Measurements from ENCODE around the gene MVK. TPM values are rescaled to one million over a fixed set of nuclear protein-coding genes. Genes with fewer than 3 reads are reported as not detected.

MVK gene
- total RNA-seq, 2 donors from 2014 or later = 12.8 to 22.6 TPM

GRCh38 chr12:109621211-109621694 is 47.7 kb downstream of the MVK start:
- Mint-ChIP-seq H3K4me1 (peaks cover 9% of the 10 kb centered on the region), H3K36me3 (ENCODE audit: low read depth) (no peaks in the 10 kb centered on the region), H3K27me3 (ENCODE audit: insufficient read depth) (peaks cover under 1% of the 10 kb centered on the region), H3K9me3 (no peaks in the 10 kb centered on the region), H3K27ac (no peak overlapping the region), H3K4me3 (no peak overlapping the region)
- peaks cover 21% of the 10 kb centered on the region for H3K4me1 ChIP-seq (ENCODE audit: control insufficient read depth, insufficient read depth, low read length)
- no peak overlapping the region for H3K27ac ChIP-seq (ENCODE audit: low read depth, low read length)
- H3K36me3 ChIP-seq (ENCODE audit: control insufficient read depth, insufficient read depth, low read length) = no peaks in the 10 kb centered on the region
- no peak overlapping the region for H3K4me3 ChIP-seq (ENCODE audit: low read length)
- H3K9ac ChIP-seq (ENCODE audit: extremely low read depth, low read length, poor library complexity, severe bottlenecking) = no peak overlapping the region
- no peak for TF ChIP-seq CTCF (conservative IDR thresholded peaks at IDR 0.05)
- DNase-seq = no peak
- 100% methylated on average over 1 of the region's 1 CpG; no CpG with 5 or more reads in 1 of the 2 experiments for WGBS, 2 experiments (ENCODE audit: insufficient coverage in 1 of 2, insufficient read length in 1 of 2)
- H3K9me3 ChIP-seq (ENCODE audit: control insufficient read depth, low read length) = no peaks in the 10 kb centered on the region
- H3K27me3 ChIP-seq (ENCODE audit: control insufficient read depth, insufficient read depth, low read length, poor library complexity, severe bottlenecking) = no peaks in the 10 kb centered on the region

- peaks cover 9% of the 10 kb centered on the region for H3K4me1 Mint-ChIP-seq
- no peaks in the 10 kb centered on the region for H3K36me3 Mint-ChIP-seq (ENCODE audit: low read depth)
- no peak overlapping the region for H3K4me3 Mint-ChIP-seq
- DNase-seq = no peak
- H3K9me3 Mint-ChIP-seq = no peaks in the 10 kb centered on the region
- H3K4me3 ChIP-seq (ENCODE audit: low read length) = no peak overlapping the region
- H3K27ac ChIP-seq (ENCODE audit: low read depth, low read length) = no peak overlapping the region
- H3K9ac ChIP-seq (ENCODE audit: extremely low read depth, low read length, poor library complexity, severe bottlenecking) = no peak overlapping the region
- 82 to 84% methylated on average over 18 to 21 of the region's 22 CpGs for WGBS, 2 experiments (ENCODE audit: insufficient coverage in 1 of 2, insufficient read length in 1 of 2)
- peaks cover 21% of the 10 kb centered on the region for H3K4me1 ChIP-seq (ENCODE audit: control insufficient read depth, insufficient read depth, low read length)
- no peaks in the 10 kb centered on the region for H3K36me3 ChIP-seq (ENCODE audit: control insufficient read depth, insufficient read depth, low read length)
- no peak for TF ChIP-seq CTCF (conservative IDR thresholded peaks at IDR 0.05)
- H3K27ac Mint-ChIP-seq = no peak overlapping the region
- no peaks in the 10 kb centered on the region for H3K27me3 Mint-ChIP-seq (ENCODE audit: insufficient read depth)
- no peaks in the 10 kb centered on the region for H3K27me3 ChIP-seq (ENCODE audit: control insufficient read depth, insufficient read depth, low read length, poor library complexity, severe bottlenecking)
- no peaks in the 10 kb centered on the region for H3K9me3 ChIP-seq (ENCODE audit: control insufficient read depth, low read length)
Measured at GRCh38 chr12:109621901-109622364, 48.3 kb downstream of the MVK start.

GRCh38 chr12:109624467-109624866 is 50.9 kb downstream of the MVK start:
- no peaks in the 10 kb centered on the region for H3K36me3 Mint-ChIP-seq (ENCODE audit: low read depth)

More at GRCh38 chr12:109624467-109624866, 50.9 kb downstream of the MVK start:
- peak; percentile 83 for DNase-seq
- no peak overlapping the region for H3K4me3 ChIP-seq (ENCODE audit: low read length)
- WGBS, 2 experiments (ENCODE audit: insufficient coverage in 1 of 2, insufficient read length in 1 of 2) = 86 to 93% methylated on average over 5 to 8 of the region's 8 CpGs
- H3K9me3 ChIP-seq (ENCODE audit: control insufficient read depth, low read length) = no peaks in the 10 kb centered on the region
- no peaks in the 10 kb centered on the region for H3K27me3 ChIP-seq (ENCODE audit: control insufficient read depth, insufficient read depth, low read length, poor library complexity, severe bottlenecking)
- no peaks in the 10 kb centered on the region for H3K36me3 ChIP-seq (ENCODE audit: control insufficient read depth, insufficient read depth, low read length)
- Mint-ChIP-seq H3K4me3 (no peak overlapping the region), H3K4me1 (peaks cover 13% of the 10 kb centered on the region), H3K27me3 (ENCODE audit: insufficient read depth) (no peaks in the 10 kb centered on the region), H3K27ac (no peak overlapping the region), H3K9me3 (no peaks in the 10 kb centered on the region)
- no peak overlapping the region for H3K27ac ChIP-seq (ENCODE audit: low read depth, low read length)
- no peak overlapping the region for H3K9ac ChIP-seq (ENCODE audit: extremely low read depth, low read length, poor library complexity, severe bottlenecking)
- TF ChIP-seq CTCF (conservative IDR thresholded peaks at IDR 0.05) = no peak
- peaks cover 21% of the 10 kb centered on the region for H3K4me1 ChIP-seq (ENCODE audit: control insufficient read depth, insufficient read depth, low read length)

All from endodermal cell (in vitro differentiated cells).